Globus pallidus (tissue), 1 donor: Measurements from ENCODE around the gene FNDC3B.

Experiments used
- DNase-seq: peaks from one replicate; pipeline ENCODE4 v3.0.0-alpha.2; 2015; ENCODE audit warnings: low spot score

The FNDC3B gene

GRCh38 chr3:172260381-172260780 lies 221.0 kb downstream of the FNDC3B start:
- DNase-seq, result no peak

DNA sequence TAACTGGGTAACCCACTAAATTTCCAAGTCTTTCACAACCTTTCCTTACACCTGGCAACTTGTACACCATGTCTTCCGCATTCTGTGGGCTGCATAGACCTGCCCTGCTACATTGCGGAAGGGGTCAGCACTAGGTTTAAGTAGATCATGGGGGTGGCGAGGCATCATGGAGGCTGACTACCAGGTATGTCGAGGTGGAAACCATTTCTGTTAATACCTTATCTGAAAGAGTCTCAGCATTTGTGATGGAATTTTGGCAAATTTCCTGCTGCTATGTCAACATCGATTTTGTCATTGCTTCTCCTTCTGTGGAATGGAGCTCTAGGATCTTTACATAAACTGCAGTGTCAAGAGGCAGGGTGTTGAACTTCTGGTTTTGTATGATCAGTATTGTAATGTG lies 221.7 kb downstream of the FNDC3B start:
- no peak for DNase-seq

GRCh38 chr3:172262991-172263608 lies 223.7 kb downstream of the FNDC3B start:
- no peak for DNase-seq

GRCh38 chr3:172263781-172264486 lies 224.6 kb downstream of the FNDC3B start:
- no peak for DNase-seq

DNA sequence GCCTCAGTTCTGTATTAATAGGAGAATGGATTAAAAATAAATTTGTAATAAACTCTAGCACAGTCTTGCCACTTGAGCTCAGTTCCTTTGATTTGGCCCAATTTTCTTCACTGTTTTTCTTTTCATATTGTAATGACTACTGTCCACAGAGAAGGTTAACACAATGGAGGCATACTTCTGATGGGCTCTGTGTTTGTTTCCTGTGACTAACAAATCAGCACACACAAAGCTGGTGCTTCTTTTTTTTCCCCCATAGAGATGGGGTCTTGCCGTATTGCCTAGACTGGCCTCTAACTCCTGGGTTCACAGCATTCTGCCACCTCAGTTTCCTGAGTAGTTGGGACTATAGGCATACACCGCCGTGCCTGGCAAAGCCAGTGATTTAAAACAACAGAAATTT lies 226.7 kb downstream of the FNDC3B start:
- no peak for DNase-seq

- no peak for DNase-seq
Measured at GRCh38 chr3:172268425-172268824, 229.0 kb downstream of the FNDC3B start.

- no peak for DNase-seq
Measured at GRCh38 chr3:172268868-172269267, 229.5 kb downstream of the FNDC3B start.

DNA sequence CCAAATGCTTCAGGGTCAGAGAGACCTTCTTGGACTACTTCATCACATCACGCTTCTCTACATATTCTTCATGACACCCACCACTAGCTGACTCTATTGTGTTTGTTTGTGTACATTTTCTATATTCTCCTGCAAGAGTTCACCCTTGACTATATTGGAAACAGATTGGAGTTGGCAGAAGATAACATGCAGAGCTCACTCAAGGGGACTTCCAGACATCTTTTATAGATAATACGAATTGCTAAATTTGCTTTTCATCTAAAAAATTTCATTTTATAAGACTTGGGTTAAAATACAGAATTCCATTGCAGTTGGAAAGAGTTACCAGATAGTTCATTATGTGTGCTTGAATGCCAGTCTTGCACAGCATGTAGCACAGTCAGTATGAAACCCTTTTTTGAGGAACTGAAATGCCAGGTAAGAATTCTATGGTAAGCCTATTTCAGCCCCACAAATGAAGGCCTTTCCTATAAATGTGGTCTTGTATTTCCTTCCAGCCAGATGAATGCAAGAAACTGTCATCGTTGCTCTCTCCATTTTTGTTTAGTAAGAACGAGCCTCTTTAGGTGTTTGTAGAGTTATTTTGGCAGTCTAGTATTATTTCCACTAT lies 231.3 kb downstream of the FNDC3B start:
- no peak for DNase-seq

DNA sequence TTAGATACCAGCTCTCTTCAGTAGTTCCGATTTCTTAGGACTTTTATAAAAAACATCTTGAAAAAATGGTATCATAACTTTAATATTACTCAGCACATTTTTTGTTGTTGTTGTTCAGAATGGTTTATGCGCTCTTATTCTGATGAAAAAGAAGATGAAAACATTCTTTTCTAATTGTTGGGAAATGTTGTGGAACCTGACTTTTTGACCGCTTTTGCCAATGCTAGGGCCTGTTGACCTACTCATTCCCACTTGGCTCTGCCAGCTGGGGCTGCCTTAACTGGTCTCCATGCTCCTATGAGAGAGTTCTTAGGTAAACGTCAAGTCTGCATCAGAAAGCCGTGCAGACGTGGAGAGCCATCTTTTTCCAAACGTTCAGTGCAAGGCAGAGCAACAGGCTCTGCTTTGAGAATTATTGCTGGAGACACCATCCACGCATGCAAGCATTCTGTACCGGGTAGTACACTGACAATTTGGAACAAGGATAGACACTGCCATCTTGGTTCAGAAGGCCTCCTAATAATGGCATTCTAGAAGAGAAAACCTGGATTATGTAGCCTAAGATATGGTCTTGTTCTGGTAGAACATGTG lies 232.1 kb downstream of the FNDC3B start:
- no peak for DNase-seq

- no peak for DNase-seq
Measured at GRCh38 chr3:172272698-172273097, 233.3 kb downstream of the FNDC3B start.

- DNase-seq, result no peak
Measured at GRCh38 chr3:172273378-172273777, 234.0 kb downstream of the FNDC3B start.

DNA sequence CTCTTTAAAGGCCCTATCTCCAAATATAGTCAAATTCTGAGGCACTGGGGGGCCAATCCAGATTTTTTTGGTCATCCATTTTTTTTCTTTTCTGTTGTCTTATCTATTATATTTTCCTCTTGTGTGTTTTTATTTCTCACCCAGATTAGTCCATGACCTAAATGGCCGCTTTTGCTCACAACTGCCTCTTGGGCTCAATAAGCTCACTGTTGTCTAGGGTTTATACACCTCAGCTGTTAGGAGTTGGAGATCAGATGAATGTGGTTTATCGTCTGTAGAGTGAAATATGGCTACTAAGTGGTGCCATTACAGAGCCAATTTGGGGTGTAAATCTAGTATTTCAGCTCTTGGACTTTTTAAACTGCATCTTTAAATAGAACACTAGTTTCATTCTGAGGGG lies 235.5 kb downstream of the FNDC3B start:
- DNase-seq, result no peak

DNA sequence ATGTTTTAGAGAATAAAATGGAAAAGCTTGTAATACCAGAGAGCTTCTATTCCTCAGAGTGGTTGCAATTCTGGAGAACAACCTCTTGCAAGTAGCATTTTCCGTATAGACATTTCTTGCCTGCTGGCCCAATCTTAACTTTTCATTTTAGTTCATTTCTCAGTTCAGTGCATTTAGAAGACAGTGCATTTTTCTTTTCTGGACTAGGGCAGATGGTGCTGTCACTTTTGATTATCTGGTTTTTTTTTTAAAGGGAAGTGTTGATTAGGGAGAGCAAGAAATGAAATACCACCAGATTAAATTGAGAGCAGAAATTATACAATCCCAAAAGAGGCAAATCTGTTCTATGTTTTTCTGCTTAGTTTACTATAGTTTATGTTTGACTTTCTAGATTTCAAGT lies 236.2 kb downstream of the FNDC3B start:
- DNase-seq, result no peak

GRCh38 chr3:172276103-172276502 lies 236.7 kb downstream of the FNDC3B start:
- no peak for DNase-seq

- no peak for DNase-seq
Measured at GRCh38 chr3:172277151-172277652, 237.8 kb downstream of the FNDC3B start.

- DNase-seq, result no peak
Measured at GRCh38 chr3:172279191-172279640, 239.8 kb downstream of the FNDC3B start.

- no peak for DNase-seq
Measured at GRCh38 chr3:172279974-172280373, 240.6 kb downstream of the FNDC3B start.

- no peak for DNase-seq
Measured at GRCh38 chr3:172280406-172281051, 241.2 kb downstream of the FNDC3B start.

DNA sequence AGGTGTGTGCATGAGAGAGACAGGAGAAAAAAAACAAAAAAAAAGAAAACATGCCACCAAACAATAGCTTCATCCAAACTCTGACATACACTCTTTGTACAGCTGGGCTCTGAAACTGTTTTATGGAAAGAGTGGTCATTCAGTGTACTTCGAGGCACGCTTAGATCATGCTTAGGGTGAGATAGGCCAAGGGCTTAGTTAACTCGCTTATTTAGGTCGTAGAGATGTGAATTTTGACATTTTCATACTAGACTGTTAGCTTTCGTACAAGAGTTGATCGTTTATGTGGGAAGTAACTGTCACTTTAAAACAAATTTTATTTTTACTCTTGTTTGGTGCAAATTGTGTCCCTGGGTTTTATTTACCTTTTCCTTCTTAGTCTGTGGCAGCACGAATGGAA lies 242.5 kb downstream of the FNDC3B start:
- no peak for DNase-seq

DNA sequence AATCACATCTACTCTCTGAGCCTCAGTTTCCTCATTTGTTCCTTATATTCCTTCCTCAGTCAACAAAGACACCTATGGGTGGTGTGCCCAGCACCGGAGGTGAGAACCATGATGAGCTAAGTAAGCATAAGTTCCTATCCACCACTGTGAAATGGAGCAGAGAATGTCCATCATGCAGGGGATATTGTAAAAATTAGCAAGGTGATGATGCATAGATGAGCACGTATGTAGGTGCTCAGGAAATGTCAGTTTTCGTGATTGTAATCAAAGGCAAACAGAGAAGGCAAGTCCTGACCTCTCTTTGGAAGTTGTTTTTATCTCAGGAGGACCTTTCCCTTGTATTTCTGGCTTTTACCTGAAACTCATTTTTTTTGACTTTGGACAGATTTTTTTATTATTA lies 243.5 kb downstream of the FNDC3B start:
- no peak for DNase-seq

GRCh38 chr3:172283841-172284357 lies 244.5 kb downstream of the FNDC3B start:
- DNase-seq, result no peak

GRCh38 chr3:172285844-172286243 lies 246.5 kb downstream of the FNDC3B start:
- DNase-seq, result no peak
